HCT116 (cell line): ENCODE results near the gene CACNA1E. TPM values are rescaled to one million over a fixed set of nuclear protein-coding genes. Genes with fewer than 3 reads are reported as not detected.

ENCODE experiments used
- ATAC-seq: fragments of 200-7000 bp; cut with Tn5 transposase; 2 replicates; pipeline ENCODE4 v1.9.1; 2020; ENCODE audit warnings: mild to moderate bottlenecking, moderate library complexity
- BruUV-seq: library from RNA; stranded (reverse); fragments of 400-500 nt; replicated peaks from 2 replicates; lab custom pipeline; 2021; lab: Mats Ljungman, UMichigan
- CTCF ChIA-PET: fragments of 300-600 bp; sonication (Branson Sonifier 250); formaldehyde crosslinking; loops from one replicate; lab custom pipeline; 2021; ENCODE audit warnings: antibody characterized with exemption; lab: Charles Lee
- POLR2A ChIA-PET: fragments of 300-600, 350-600 bp; sonication (Branson Sonifier 250); formaldehyde crosslinking; loops from one replicate; lab custom pipeline; 2021; ENCODE audit warnings: antibody characterized with exemption; lab: Charles Lee
- RAD21 ChIA-PET, 2 experiments: fragments of 300-600 bp; sonication (Branson Sonifier 250); formaldehyde crosslinking; loops; one replicate each; lab custom pipeline; 2023; ENCODE audit warnings: low total read pairs in 2 of 2; ENCODE audit not compliant: uncharacterized antibody in 2 of 2, unreplicated experiment in 2 of 2, low non-redundant PET in 1 of 2; lab: Charles Lee
- DNase-seq: peaks from one replicate; pipeline ENCODE4 v3.0.0-alpha.2; 2010; ENCODE audit warnings: low read depth, low spot score
- H2AFZ ChIP-seq: fragments of 200-600 bp; shearing (Covaris generic), sonication (generic); 2 replicates; pipeline ENCODE4 v1.6.1; 2017; ENCODE audit warnings: low read depth, mixed run types, mixed read lengths, antibody characterized with exemption, low read length; ENCODE audit not compliant: poor library complexity, severe bottlenecking
- H3K27ac ChIP-seq: 2 replicates; pipeline ENCODE4 v1.5.1; 2012; ENCODE audit warnings: low read depth, low read length
- H3K27me3 ChIP-seq: fragments of 200-600 bp; sonication (generic); 2 replicates; pipeline ENCODE4 v1.6.1; 2016; ENCODE audit warnings: mixed run types, low read length, mixed read lengths; ENCODE audit not compliant: insufficient read depth
- H3K36me3 ChIP-seq, 2 experiments: fragments of 200-500 bp in 1 of 2; fragments of 200-600 bp in 1 of 2; sonication (Bioruptor generic) in 1 of 2; sonication (generic) in 1 of 2; 2 replicates each; pipeline versions ENCODE4 v1.5.1 to v1.6.1; 2014 to 2016; ENCODE audit warnings: low read length in 2 of 2, inconsistent platforms in 1 of 2, mixed read lengths in 1 of 2, mixed run types in 1 of 2; ENCODE audit not compliant: insufficient read depth in 2 of 2, control insufficient read depth in 1 of 2
- H3K4me1 ChIP-seq, 2 experiments: fragments of 200-600 bp in 1 of 2; sonication (generic) in 1 of 2; 2 replicates each; pipeline versions ENCODE4 v1.5.1 to v1.6.1; 2012 to 2017; ENCODE audit warnings: low read length in 2 of 2, inconsistent platforms in 1 of 2, mild to moderate bottlenecking in 1 of 2, mixed read lengths in 1 of 2, mixed run types in 1 of 2, moderate library complexity in 1 of 2; ENCODE audit not compliant: insufficient read depth in 2 of 2, control insufficient read depth in 1 of 2
- H3K4me2 ChIP-seq: fragments of 200-600 bp; sonication (generic); 2 replicates; pipeline ENCODE4 v1.6.1; 2017; ENCODE audit warnings: mixed run types, low read length, mixed read lengths
- H3K4me3 ChIP-seq, 2 experiments: fragments of 200-600 bp in 1 of 2; sonication (generic) in 1 of 2; replicated peaks in 1 of 2; 2 replicates each; pipeline ENCODE4 v1.5.1; 2011 to 2016; ENCODE audit warnings: low read length in 2 of 2, control low read depth in 1 of 2, low read depth in 1 of 2, mild to moderate bottlenecking in 1 of 2, mixed read lengths in 1 of 2, mixed run types in 1 of 2
- H3K79me2 ChIP-seq: fragments of 200-600 bp; sonication (generic); 2 replicates; pipeline ENCODE4 v1.6.1; 2017; ENCODE audit warnings: mild to moderate bottlenecking, mixed run types, low read length, moderate library complexity, mixed read lengths; ENCODE audit not compliant: insufficient read depth
- H3K9ac ChIP-seq: fragments of 200-600 bp; sonication (generic); 2 replicates; pipeline ENCODE4 v1.6.1; 2016; ENCODE audit warnings: low read length, mixed read lengths
- H3K9me2 ChIP-seq: fragments of 200-600 bp; sonication (generic), shearing (Covaris generic); 2 replicates; pipeline ENCODE4 v1.6.1; 2017; ENCODE audit warnings: mixed run types, mild to moderate bottlenecking, moderate library complexity; ENCODE audit not compliant: insufficient read depth
- H3K9me3 ChIP-seq, 2 experiments: fragments of 200-500 bp in 1 of 2; fragments of 200-600 bp in 1 of 2; sonication (Bioruptor generic) in 1 of 2; sonication (generic) in 1 of 2; 2 replicates each; pipeline ENCODE4 v1.6.1; 2014 to 2017; ENCODE audit warnings: low read length in 2 of 2, mixed read lengths in 2 of 2, inconsistent platforms in 1 of 2, low read depth in 1 of 2, mild to moderate bottlenecking in 1 of 2, mixed run types in 1 of 2, moderate library complexity in 1 of 2; ENCODE audit not compliant: control insufficient read depth in 1 of 2, insufficient read depth in 1 of 2
- H4K20me1 ChIP-seq: fragments of 200-600 bp; sonication (generic), shearing (Covaris generic); 2 replicates; pipeline ENCODE4 v1.6.1; 2017; ENCODE audit warnings: mixed run types, mild to moderate bottlenecking, moderate library complexity; ENCODE audit not compliant: insufficient read depth
- CBX3 ChIP-seq: IDR thresholded peaks from 2 replicates; pipeline ENCODE4 v1.6.1; 2012; ENCODE audit warnings: low read depth
- CEBPB ChIP-seq: IDR thresholded peaks from 2 replicates; pipeline ENCODE4 v1.6.1; 2012; ENCODE audit warnings: low read depth
- EGR1 ChIP-seq: IDR thresholded peaks from 2 replicates; pipeline ENCODE4 v1.6.1; 2012; ENCODE audit warnings: low read depth
- ELF1 ChIP-seq: IDR thresholded peaks from 2 replicates; pipeline ENCODE4 v1.6.1; 2012; ENCODE audit warnings: low read depth, borderline replicate concordance
- FOSL1 ChIP-seq: IDR thresholded peaks from 2 replicates; pipeline ENCODE4 v1.6.1; 2012; ENCODE audit warnings: low read depth
- JUND ChIP-seq: IDR thresholded peaks from 2 replicates; pipeline ENCODE4 v1.6.1; 2012
- MAX ChIP-seq: IDR thresholded peaks from 2 replicates; pipeline ENCODE4 v1.6.1; 2012
- POLR2A ChIP-seq: IDR thresholded peaks from 2 replicates; pipeline ENCODE4 v1.7.0; 2011; ENCODE audit warnings: borderline replicate concordance; ENCODE audit not compliant: insufficient read depth, insufficient read length; ENCODE audit errors: extremely low read depth
- POLR2AphosphoS5 ChIP-seq: IDR thresholded peaks from 2 replicates; pipeline ENCODE4 v1.6.1; 2011; ENCODE audit warnings: mild to moderate bottlenecking, low read depth, low read length, moderate library complexity
- RAD21 ChIP-seq: IDR thresholded peaks from 2 replicates; pipeline ENCODE4 v1.6.1; 2012; ENCODE audit warnings: low read depth, mild to moderate bottlenecking
- REST ChIP-seq: IDR thresholded peaks from 2 replicates; pipeline ENCODE4 v1.6.1; 2012; ENCODE audit warnings: low read depth
- SIN3A ChIP-seq: IDR thresholded peaks from 2 replicates; pipeline ENCODE4 v1.6.1; 2012; ENCODE audit warnings: low read depth
- SP1 ChIP-seq: IDR thresholded peaks from 2 replicates; pipeline ENCODE4 v1.6.1; 2012; ENCODE audit warnings: low read depth
- SRF ChIP-seq: IDR thresholded peaks from 2 replicates; pipeline ENCODE4 v1.6.1; 2012; ENCODE audit warnings: low read depth
- ZFX ChIP-seq: fragments of 450-650 bp; IDR thresholded peaks from 2 replicates; pipeline ENCODE4 v1.6.1; 2017
- intact Hi-C: fragments of 100-400 bp; cut with micrococcal nuclease; formaldehyde crosslinking; loops from 2 replicates; pipeline ENCODE4 v1.10.0; 2022
- total RNA-seq: library from RNA; stranded (reverse); gene quantifications from one replicate; pipeline ENCODE4 v1.2.1, GENCODE V29; 2021; ENCODE audit not compliant: unreplicated experiment

The CACNA1E gene
- total RNA-seq, 1 experiment from 2014 or later: 0.02 TPM

- H3K4me3 ChIP-seq: no peak overlapping the region
- no peaks in the 10 kb centered on the region for H4K20me1 ChIP-seq
- no peaks in the 10 kb centered on the region for H3K9me2 ChIP-seq
- POLR2A ChIA-PET: no interaction called here
- no TSS peak for BruUV-seq
- CTCF ChIA-PET: no interaction called here
- ATAC-seq (no peak), DNase-seq (no peak)
- peaks cover 18% of the 10 kb centered on the region; the same call in 1 of the 2 replicates for H3K27me3 ChIP-seq
- intact Hi-C loops: loop anchor here (10.0 kb wide), 1 partner anchor 202 kb away; no protein-coding TSS in a partner anchor
- no peak overlapping the region for H3K4me2 ChIP-seq
- H3K79me2 ChIP-seq: no peaks in the 10 kb centered on the region
- no peaks in the 10 kb centered on the region for H3K36me3 ChIP-seq
- TF ChIP-seq POLR2AphosphoS5 (no peak), CBX3 (no peak), ELF1 (no peak), FOSL1 (no peak), SP1 (no peak), CEBPB (no peak), RAD21 (no peak), JUND (no peak), REST (no peak), SIN3A (no peak), SRF (no peak), MAX (no peak), ZFX (no peak), EGR1 (no peak), POLR2A (no peak)
- H3K4me1 ChIP-seq: no peaks in the 10 kb centered on the region
- no peak overlapping the region for H3K9ac ChIP-seq
- RAD21 ChIA-PET: no interaction called here
- no peaks in the 10 kb centered on the region for H3K9me3 ChIP-seq
- no peak overlapping the region for H3K27ac ChIP-seq
- no peak overlapping the region for H2AFZ ChIP-seq
Measured at GRCh38 chr1:181732218-181732990, 249.1 kb downstream of the CACNA1E start.
